ENCODE measurements around the gene PLEKHA5. TPM values are rescaled to one million over a fixed set of nuclear protein-coding genes. Genes with fewer than 3 reads are reported as not detected.

Gene PLEKHA5
- total RNA-seq, 4 donors from 2014 or later: 21.3 to 22.9 (median 21.4) TPM

GRCh38 chr12:19238540-19238939 lies 109.0 kb downstream of the PLEKHA5 start:
- H3K27me3 ChIP-seq: no peaks in the 10 kb centered on the region
- H3K27ac ChIP-seq: peak overlapping the region in 1 of 4 donors; percentile 47
- 34 to 50% methylated on average over 3 of the region's 3 CpGs for WGBS, 2 donors
- no peaks in the 10 kb centered on the region for H3K9me3 ChIP-seq
- TF ChIP-seq POLR2A (IDR thresholded peaks at IDR 0.05): no peak
- TF ChIP-seq EP300 (IDR thresholded peaks at IDR 0.05): no peak
- TF ChIP-seq CTCF (IDR thresholded peaks at IDR 0.05): no peak
- H3K4me3 ChIP-seq: no peak overlapping the region
- peaks cover 0 to 78% (median 16%) of the 10 kb centered on the region in 4 donors for H3K4me1 ChIP-seq
- no peak for DNase-seq (ENCODE audit: low spot score in 2 of 2)
- no peaks in the 10 kb centered on the region for H3K36me3 ChIP-seq

GRCh38 chr12:19239102-19239501 lies 109.6 kb downstream of the PLEKHA5 start:
- Histone ChIP-seq H3K4me3 (no peak overlapping the region), H3K27ac (peak overlapping the region in 1 of 4 donors; percentile 47), H3K4me1 (peaks cover 0 to 77% (median 14%) of the 10 kb centered on the region in 4 donors), H3K9me3 (no peaks in the 10 kb centered on the region), H3K27me3 (no peaks in the 10 kb centered on the region), H3K36me3 (no peaks in the 10 kb centered on the region)
- WGBS, 2 donors: 42% methylated on average over 5 of the region's 5 CpGs
- no peak for DNase-seq (ENCODE audit: low spot score in 2 of 2)
- TF ChIP-seq EP300 (IDR thresholded peaks at IDR 0.05) (no peak), POLR2A (IDR thresholded peaks at IDR 0.05) (no peak), CTCF (IDR thresholded peaks at IDR 0.05) (no peak)

- Histone ChIP-seq H3K27me3 (no peaks in the 10 kb centered on the region), H3K36me3 (no peaks in the 10 kb centered on the region), H3K4me3 (no peak overlapping the region), H3K9me3 (no peaks in the 10 kb centered on the region), H3K27ac (peak overlapping the region in 1 of 4 donors; percentile 47), H3K4me1 (peaks cover 0 to 75% (median 8%) of the 10 kb centered on the region in 4 donors)
- DNase-seq (ENCODE audit: low spot score in 2 of 2): no peak
- TF ChIP-seq EP300 (IDR thresholded peaks at IDR 0.05): no peak
- no peak for TF ChIP-seq CTCF (IDR thresholded peaks at IDR 0.05)
- no peak for TF ChIP-seq POLR2A (IDR thresholded peaks at IDR 0.05)
- 37 to 50% methylated on average over 6 of the region's 6 CpGs for WGBS, 2 donors
These were observed 110.2 kb downstream of the PLEKHA5 start for GRCh38 chr12:19239616-19240234.

GRCh38 chr12:19242581-19242980 lies 113.0 kb downstream of the PLEKHA5 start:
- no peak overlapping the region for H3K4me3 ChIP-seq

More at GRCh38 chr12:19242581-19242980, 113.0 kb downstream of the PLEKHA5 start:
- no peaks in the 10 kb centered on the region for H3K9me3 ChIP-seq
- peaks cover 0 to 51% (median 6%) of the 10 kb centered on the region in 4 donors for H3K4me1 ChIP-seq
- H3K36me3 ChIP-seq: no peaks in the 10 kb centered on the region
- no peak for DNase-seq (ENCODE audit: low spot score in 2 of 2)
- TF ChIP-seq CTCF (IDR thresholded peaks at IDR 0.05): no peak
- TF ChIP-seq EP300 (IDR thresholded peaks at IDR 0.05): no peak
- no peak for TF ChIP-seq POLR2A (IDR thresholded peaks at IDR 0.05)
- H3K27ac ChIP-seq: no peak overlapping the region
- no peaks in the 10 kb centered on the region for H3K27me3 ChIP-seq
